Measurements from ENCODE around the gene PTPRT.
"Not testable (repeated sequence)": the region's sequence is repeated elsewhere in the genome, so short reads cannot be mapped to it uniquely, and the experiment has no call there.

Gene PTPRT

DNA sequence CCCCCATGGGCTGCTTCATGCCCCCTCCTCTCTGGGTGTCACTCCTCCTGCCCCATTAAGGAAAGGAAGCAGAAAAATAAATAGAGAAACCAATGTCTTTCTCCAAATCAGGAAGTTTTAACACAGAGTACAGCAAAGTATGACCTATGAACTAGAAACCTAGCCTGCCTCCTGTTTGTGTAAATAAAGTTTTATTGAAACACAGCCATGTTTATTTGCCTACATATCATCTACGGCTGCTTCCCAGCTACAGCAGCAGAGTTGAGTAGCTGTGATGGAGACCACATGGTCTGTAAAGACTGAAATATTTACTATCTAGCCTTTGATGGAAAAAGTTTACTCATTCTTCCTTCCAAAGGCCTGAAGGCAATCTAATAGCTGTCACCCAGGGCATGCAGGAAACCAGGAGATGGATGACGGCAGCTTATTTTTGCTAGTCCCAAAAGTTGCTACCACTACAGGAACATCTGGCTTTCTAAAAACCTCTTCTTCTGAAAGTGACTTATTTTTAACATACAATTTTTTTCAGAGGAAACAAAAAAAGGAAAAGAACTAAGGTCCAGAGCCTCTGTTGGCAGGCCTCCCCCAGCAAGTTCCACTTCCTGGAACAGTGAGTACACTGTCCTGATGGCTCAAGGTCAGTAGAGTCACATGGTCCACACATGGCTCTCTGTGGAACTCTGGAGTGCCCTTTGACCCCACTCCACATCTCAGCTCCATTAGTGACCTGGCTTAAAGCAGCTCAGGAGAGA, 287.8 kb downstream of the PTPRT start:
- DNase-seq = no peak

GRCh38 chr20:42900764-42901163, 288.9 kb downstream of the PTPRT start:
- not testable (repeated sequence) for DNase-seq

- no peak for DNase-seq
Observed at GRCh38 chr20:42895020-42895419, 294.7 kb downstream of the PTPRT start.

DNA sequence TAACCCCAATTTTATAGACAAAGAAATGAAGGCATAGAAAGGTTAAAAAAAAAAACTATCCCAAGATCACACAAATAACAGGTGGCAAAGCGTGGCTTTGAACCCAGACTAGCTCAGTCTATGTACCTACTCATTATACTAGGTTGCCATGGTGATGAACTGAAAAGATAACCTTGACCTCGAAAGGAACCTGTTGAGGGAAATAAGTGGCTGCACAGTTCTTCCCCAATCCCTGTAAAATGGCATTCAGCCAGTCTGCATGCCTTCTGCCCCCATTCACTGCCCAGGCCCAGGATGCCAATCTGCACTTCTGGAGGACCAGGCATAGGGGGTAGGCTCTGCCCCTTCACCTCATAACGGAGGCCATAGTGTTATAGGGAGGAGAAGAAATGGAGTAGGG, 295.2 kb downstream of the PTPRT start:
- DNase-seq = no peak

DNA sequence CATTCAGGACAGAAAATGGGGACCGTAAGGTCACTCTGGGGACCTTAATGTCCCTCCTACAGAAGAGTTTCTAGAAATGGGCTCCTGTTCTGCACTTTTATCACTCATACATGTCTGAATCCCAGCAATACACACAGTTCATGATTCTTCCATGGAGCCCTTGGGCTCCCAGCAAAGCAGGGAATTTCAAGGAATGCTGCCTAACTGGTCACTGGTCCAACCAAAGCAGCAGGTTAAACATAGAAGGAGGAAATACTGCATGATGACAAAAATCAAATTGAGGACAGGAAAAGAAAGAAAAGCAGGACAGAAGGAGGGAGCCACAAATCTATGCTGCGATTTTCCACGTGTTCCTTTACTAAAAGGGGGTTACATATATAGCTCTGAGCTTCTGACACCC, 300.2 kb downstream of the PTPRT start:
- no peak for DNase-seq

DNA sequence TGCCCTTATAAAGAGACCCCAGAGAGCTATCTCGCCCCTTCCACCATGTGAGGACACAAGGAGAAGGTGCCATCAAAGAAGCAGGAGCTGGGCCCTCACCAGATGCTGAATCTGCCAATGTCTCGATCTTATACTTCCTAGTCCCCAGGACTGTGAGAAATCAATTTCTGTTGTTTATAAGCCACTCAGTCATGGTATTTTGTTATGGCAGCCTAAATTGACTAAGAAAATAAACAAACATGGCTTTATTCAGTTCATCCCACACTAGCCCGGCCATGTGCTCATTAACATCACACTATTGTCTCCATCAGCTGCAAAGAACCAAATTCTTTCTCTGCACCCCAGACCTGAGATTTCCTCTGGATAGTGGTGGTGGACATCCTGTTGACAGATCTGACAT, 302.4 kb downstream of the PTPRT start:
- no peak for DNase-seq

DNA sequence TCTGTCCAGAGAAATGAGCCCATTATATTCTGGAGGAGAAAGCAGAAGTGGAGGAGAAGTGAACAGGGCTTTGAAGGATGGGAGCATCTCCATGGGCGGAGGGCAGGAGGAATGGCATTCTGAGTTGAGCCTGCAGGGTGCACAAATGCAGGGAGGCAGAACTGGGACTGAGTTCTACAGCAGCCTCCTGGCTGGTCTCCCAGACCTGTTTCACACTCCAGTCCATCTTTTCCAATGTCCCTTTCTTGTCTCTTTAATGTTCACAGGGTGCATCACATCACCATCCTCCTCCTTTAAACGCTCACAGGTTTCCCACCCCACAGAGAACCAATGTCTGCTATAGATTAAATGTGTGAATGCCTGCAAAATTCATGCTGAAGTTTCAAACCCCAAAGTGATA, 302.9 kb downstream of the PTPRT start:
- DNase-seq = no peak

- no peak for DNase-seq
Observed at GRCh38 chr20:42886046-42886445, 303.7 kb downstream of the PTPRT start.

GRCh38 chr20:42875581-42875980, 314.1 kb downstream of the PTPRT start:
- no peak for DNase-seq

DNA sequence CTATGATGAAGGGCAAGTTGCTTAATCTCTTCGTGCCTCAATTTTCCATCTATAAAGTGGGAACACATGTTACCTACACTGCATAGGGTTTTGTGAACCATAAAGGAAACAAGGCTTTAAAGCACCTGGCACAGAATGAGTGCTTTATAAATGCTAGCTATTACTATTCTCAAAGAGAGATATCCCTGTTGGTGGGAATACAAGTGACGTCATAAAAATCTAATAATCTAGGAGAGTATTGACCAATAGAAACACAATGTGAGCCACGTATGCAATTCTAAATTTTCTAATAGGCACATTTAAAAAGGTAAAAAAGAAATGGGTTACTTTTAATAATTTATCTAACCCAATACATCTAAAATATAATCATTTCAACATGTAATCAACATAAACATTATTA, 316.4 kb downstream of the PTPRT start:
- DNase-seq = no peak

DNA sequence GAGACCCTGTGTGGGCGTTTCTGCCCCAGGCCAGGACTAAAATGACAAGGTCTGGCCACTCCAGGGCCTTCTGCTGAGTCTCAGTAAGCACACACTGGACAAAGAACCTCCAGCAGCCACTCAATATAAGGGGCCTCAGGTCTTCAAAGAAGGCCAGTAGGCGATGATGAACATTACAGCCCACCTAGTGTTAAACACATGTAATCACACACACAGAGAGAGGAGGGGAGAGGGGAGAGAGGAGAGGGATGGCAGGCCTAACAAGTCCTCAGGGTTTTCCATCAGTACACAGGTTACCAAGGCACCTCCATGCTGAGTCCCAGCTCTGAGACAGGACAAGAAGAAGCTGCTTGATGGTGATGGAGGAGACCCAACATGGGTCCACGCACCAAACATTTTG, 325.6 kb downstream of the PTPRT start:
- DNase-seq = no peak

DNA sequence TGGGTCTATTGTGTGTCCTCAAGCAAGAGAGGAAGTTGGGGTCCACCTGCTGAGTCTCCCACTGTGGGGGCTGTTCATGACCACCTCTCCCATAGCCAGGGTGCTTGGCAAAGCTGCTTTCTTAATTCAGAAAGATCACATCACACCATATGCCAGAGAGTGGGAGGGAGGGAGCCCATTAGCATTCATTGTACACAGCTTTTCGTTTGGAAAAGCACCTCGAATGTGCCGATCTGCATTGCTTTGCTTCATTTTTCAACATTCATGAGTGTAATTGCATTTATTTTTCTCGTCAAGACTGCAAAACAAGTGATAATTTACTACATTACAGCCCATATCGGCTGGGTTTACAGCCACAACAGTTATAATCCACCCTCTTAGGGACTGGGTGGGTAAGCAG, 327.3 kb downstream of the PTPRT start:
- DNase-seq = no peak

DNA sequence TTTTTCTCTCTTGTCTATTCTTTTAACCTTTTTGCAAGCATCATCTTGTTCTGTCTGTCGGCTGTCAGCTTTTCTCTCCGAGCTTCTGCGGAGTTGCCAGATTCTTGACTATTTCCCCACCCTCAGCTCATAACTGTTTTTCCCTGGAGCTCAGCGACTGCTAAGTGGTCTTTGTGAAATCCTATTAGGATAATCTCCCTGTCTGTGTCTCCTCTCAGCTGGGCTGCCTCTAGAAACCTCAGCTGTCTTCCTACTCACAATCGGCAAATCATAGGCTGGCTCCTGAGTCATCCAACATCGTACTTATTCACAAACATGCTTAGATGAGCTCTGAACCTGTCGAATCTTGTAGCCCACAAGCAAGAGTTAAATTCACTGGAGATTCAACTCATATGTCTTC, 332.3 kb downstream of the PTPRT start:
- no peak for DNase-seq

- DNase-seq = no peak
Observed at GRCh38 chr20:42855896-42856295, 333.8 kb downstream of the PTPRT start.

GRCh38 chr20:42852691-42853090, 337.0 kb downstream of the PTPRT start:
- DNase-seq = no peak

- DNase-seq = no peak
Observed at GRCh38 chr20:42846784-42847490, 342.8 kb downstream of the PTPRT start.

- DNase-seq = no peak
Observed at GRCh38 chr20:42844751-42845150, 345.0 kb downstream of the PTPRT start.

- DNase-seq = no peak
Observed at GRCh38 chr20:42837456-42837855, 352.2 kb downstream of the PTPRT start.

- no peak for DNase-seq
Observed at GRCh38 chr20:42836339-42836738, 353.4 kb downstream of the PTPRT start.

DNA sequence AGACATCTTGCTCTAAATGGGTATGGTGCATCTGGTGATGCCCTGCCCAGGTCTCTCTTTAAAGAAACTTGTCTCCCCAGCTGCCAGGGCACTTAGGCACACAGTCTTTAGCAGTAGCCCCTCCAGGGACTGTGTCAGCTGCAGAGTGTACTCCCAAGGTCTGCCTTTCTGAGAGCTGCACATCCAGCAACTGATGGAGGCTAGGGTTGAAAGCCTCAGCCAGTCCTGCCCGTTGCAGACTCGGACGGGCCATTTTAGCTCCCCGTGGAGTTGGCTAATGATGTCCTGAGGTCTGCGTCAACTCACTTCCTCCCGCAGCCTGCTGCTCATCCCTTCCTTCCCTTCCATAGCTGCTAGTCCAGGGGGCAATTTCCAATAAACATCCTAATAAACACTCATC, 381.8 kb downstream of the PTPRT start:
- DNase-seq = no peak

DNA sequence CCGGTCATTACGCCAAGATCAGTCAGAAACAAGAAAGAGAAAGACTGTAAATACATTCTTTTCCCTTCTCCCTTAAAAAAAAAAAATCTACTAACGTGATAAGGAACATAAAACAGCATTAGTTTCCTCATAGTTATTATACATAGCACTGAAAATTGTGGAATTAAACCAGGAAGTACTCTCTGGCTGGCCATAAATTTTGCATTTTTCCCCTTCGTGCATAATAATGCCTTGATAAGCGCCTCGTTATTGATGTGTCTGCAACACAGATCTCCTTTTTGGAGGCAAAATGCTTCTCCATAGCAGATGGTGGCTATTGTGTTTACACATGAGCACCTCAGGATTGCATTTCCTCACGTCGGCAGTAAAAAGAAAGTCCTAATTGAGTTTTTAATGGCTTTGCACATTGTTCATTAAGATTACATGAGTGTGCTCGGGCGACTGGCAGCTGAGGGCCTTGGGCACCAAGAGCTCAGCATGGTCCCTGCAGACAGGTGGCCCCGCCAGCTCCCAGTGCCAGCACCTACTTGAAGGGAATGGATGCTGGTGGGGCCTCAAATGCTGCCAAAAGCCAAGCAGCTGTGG, 394.5 kb downstream of the PTPRT start:
- no peak for DNase-seq

GRCh38 chr20:42792052-42792451, 397.7 kb downstream of the PTPRT start:
- no peak for DNase-seq

DNA sequence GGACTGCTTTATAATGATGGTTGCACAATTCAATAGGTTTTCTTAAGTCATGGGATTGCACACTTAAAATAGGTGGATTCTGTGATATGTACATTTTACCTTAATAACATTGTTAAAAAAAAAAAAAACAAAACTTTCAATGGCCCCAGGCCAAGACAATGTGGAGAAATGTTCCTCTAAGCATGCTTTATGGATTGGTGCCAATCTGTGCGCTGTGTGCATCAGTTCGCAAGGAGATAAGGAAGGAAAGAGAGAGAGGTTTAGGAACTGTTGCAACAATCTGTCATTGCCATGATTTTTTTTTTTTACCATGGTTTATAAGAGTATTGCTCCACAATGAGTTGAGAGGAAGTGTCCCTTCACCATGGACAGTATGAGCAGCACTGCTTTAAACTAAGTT, 399.6 kb downstream of the PTPRT start:
- no peak for DNase-seq

DNA sequence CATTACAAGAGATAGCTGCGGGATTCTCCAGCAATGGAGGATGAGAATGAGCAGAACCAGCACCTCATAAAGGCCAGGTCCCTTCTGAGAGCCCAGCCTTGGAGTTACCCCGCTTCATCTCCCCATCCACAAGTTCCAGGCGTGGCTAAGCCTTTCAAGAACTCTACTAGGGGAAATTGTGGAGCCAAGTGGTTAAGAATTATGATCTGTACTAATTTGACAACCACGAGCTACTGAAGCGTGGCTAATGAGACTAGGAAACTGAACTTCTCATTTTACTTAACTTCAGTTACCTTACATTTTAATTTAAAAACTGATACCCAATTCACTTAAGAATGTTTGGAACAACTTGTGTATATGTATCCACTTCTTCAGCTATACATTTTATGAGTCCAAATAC, 401.0 kb downstream of the PTPRT start:
- no peak for DNase-seq
